Measurements from ENCODE around the gene LEF1. TPM values are rescaled to one million over a fixed set of nuclear protein-coding genes. Genes with fewer than 3 reads are reported as not detected.

Gene LEF1
- total RNA-seq, 1 donor from 2014 or later, result 19.4 TPM

- DNase-seq (ENCODE audit: low spot score), result no peak
- Histone ChIP-seq H3K4me1 (no peaks in the 10 kb centered on the region), H3K27ac (no peak overlapping the region), H3K9me3 (ENCODE audit: low read depth) (no peaks in the 10 kb centered on the region), H3K36me3 (no peaks in the 10 kb centered on the region), H3F3A (ENCODE audit: low read depth) (no peaks in the 10 kb centered on the region), H3K9ac (no peak overlapping the region), H3K4me3 (no peak overlapping the region), H2AFZ (replicated peaks) (no peak overlapping the region), H4K20me1 (ENCODE audit: low read depth) (no peaks in the 10 kb centered on the region), H3K4me2 (no peak overlapping the region), H3K27me3 (no peaks in the 10 kb centered on the region), H3K79me2 (ENCODE audit: low read depth) (no peaks in the 10 kb centered on the region)
- Mint-ChIP-seq H3K27me3 (ENCODE audit: insufficient read depth, low read depth) (peaks cover 3% of the 10 kb centered on the region), H3K4me1 (peaks cover 3% of the 10 kb centered on the region), H3K36me3 (peaks cover 21% of the 10 kb centered on the region), H3K4me3 (no peak overlapping the region), H3K9me3 (no peaks in the 10 kb centered on the region), H3K27ac (no peak overlapping the region)
- TF ChIP-seq EZH2 (IDR thresholded peaks at IDR 0.05) (no peak), CTCF (IDR thresholded peaks at IDR 0.05) (no peak), EZH2phosphoT487 (IDR thresholded peaks at IDR 0.05) (no peak)
Observed at GRCh38 chr4:108103099-108103862, 65.5 kb downstream of the LEF1 start.

DNA sequence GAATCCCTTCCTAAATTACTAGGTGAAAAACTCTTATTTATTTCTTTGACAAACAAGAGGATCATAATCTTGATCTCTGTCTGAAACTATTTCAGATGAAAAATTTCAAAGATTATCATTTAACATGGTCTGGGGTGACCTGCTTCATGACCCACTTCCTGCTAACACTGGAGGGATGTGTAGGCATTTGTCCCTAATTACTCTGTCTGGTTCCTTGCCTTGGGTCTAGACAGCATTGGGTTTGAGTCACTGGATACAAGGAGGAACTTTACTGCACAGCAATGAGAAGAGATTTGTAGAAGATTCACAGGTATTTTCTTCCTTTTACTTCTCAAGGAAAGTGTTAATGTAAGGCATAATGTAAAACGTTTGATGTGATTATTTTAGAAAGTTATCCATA lies 67.9 kb downstream of the LEF1 start:
- DNase-seq (ENCODE audit: low spot score), result no peak

GRCh38 chr4:108099838-108100237 lies 68.9 kb downstream of the LEF1 start:
- Histone ChIP-seq H3K4me1 (no peaks in the 10 kb centered on the region), H3K4me3 (no peak overlapping the region), H3K4me2 (no peak overlapping the region), H3K9ac (no peak overlapping the region), H3F3A (ENCODE audit: low read depth) (no peaks in the 10 kb centered on the region), H2AFZ (replicated peaks) (no peak overlapping the region), H3K36me3 (no peaks in the 10 kb centered on the region), H3K9me3 (ENCODE audit: low read depth) (no peaks in the 10 kb centered on the region), H3K27me3 (no peaks in the 10 kb centered on the region), H4K20me1 (ENCODE audit: low read depth) (no peaks in the 10 kb centered on the region), H3K79me2 (ENCODE audit: low read depth) (no peaks in the 10 kb centered on the region), H3K27ac (no peak overlapping the region)
- H3K27ac Mint-ChIP-seq, result no peak overlapping the region
- no peak overlapping the region for H3K4me3 Mint-ChIP-seq
- H3K27me3 Mint-ChIP-seq (ENCODE audit: insufficient read depth, low read depth), result no peaks in the 10 kb centered on the region
- TF ChIP-seq EZH2 (IDR thresholded peaks at IDR 0.05) (no peak), CTCF (IDR thresholded peaks at IDR 0.05) (no peak), EZH2phosphoT487 (IDR thresholded peaks at IDR 0.05) (no peak)
- peaks cover 18% of the 10 kb centered on the region for H3K36me3 Mint-ChIP-seq
- H3K4me1 Mint-ChIP-seq, result peaks cover 11% of the 10 kb centered on the region
- DNase-seq (ENCODE audit: low spot score), result no peak
- no peaks in the 10 kb centered on the region for H3K9me3 Mint-ChIP-seq

More for the DNA sequence above, 67.9 kb downstream of the LEF1 start:
- H4K20me1 ChIP-seq (ENCODE audit: low read depth), result no peaks in the 10 kb centered on the region
- no peak for TF ChIP-seq EZH2 (IDR thresholded peaks at IDR 0.05)
- TF ChIP-seq CTCF (IDR thresholded peaks at IDR 0.05), result no peak
- H3K4me1 ChIP-seq, result no peaks in the 10 kb centered on the region
- Mint-ChIP-seq H3K27ac (no peak overlapping the region), H3K36me3 (peaks cover 17% of the 10 kb centered on the region), H3K27me3 (ENCODE audit: insufficient read depth, low read depth) (no peaks in the 10 kb centered on the region), H3K4me3 (no peak overlapping the region), H3K4me1 (peaks cover 9% of the 10 kb centered on the region), H3K9me3 (no peaks in the 10 kb centered on the region)
- no peak overlapping the region for H3K4me2 ChIP-seq
- H3F3A ChIP-seq (ENCODE audit: low read depth), result no peaks in the 10 kb centered on the region
- no peaks in the 10 kb centered on the region for H3K9me3 ChIP-seq (ENCODE audit: low read depth)
- H3K4me3 ChIP-seq, result no peak overlapping the region
- no peaks in the 10 kb centered on the region for H3K79me2 ChIP-seq (ENCODE audit: low read depth)
- no peaks in the 10 kb centered on the region for H3K27me3 ChIP-seq
- no peak overlapping the region for H3K9ac ChIP-seq
- H3K27ac ChIP-seq, result no peak overlapping the region
- H3K36me3 ChIP-seq, result no peaks in the 10 kb centered on the region
- H2AFZ ChIP-seq (replicated peaks), result no peak overlapping the region

All from neural progenitor cell (in vitro differentiated cells).